Measurements from ENCODE around the gene ASB3.
"Not testable (repeated sequence)": the region's sequence is repeated elsewhere in the genome, so short reads cannot be mapped to it uniquely, and the experiment has no call there.

ASB3 gene

GRCh38 chr2:53769318-53769945 lies 17.3 kb downstream of the ASB3 start:
- no peak overlapping the region for H3K27ac ChIP-seq
- TF ChIP-seq CTCF (conservative IDR thresholded peaks at IDR 0.05): no peak

- peak overlapping the region; percentile 80 for H3K27ac ChIP-seq
- TF ChIP-seq CTCF (conservative IDR thresholded peaks at IDR 0.05): no peak
Measured at GRCh38 chr2:53768242-53768542, 18.6 kb downstream of the ASB3 start.

GRCh38 chr2:53767405-53768241 lies 19.1 kb downstream of the ASB3 start, which contains the start of gene CHAC2:
Gene CHAC2, plus strand, starts transcription at chr2:53767804. Its CDS starts 83 bp downstream, at chr2:53767887.
- peak within 1 kb of the TSS; percentile 80 for H3K27ac ChIP-seq
- TF ChIP-seq CTCF (conservative IDR thresholded peaks at IDR 0.05): peak; percentile 25; the same call in 1 of the 2 replicates

GRCh38 chr2:53765767-53766166 lies 21.0 kb downstream of the ASB3 start:
- peak overlapping the region; percentile 87 for H3K27ac ChIP-seq
- no peak for TF ChIP-seq CTCF (conservative IDR thresholded peaks at IDR 0.05)

- not testable (repeated sequence) for H3K27ac ChIP-seq
Measured at GRCh38 chr2:53757206-53757605, 29.5 kb downstream of the ASB3 start.

- no peak for TF ChIP-seq CTCF (conservative IDR thresholded peaks at IDR 0.05)
- H3K27ac ChIP-seq: no peak overlapping the region
Measured at GRCh38 chr2:53756644-53757043, 30.1 kb downstream of the ASB3 start.

- H3K27ac ChIP-seq: no peak overlapping the region
- no peak for TF ChIP-seq CTCF (conservative IDR thresholded peaks at IDR 0.05)
Measured at GRCh38 chr2:53755121-53755520, 31.6 kb downstream of the ASB3 start.

GRCh38 chr2:53753041-53753440 lies 33.7 kb downstream of the ASB3 start:
- no peak for TF ChIP-seq CTCF (conservative IDR thresholded peaks at IDR 0.05)

More at GRCh38 chr2:53753041-53753440, 33.7 kb downstream of the ASB3 start:
- no peak overlapping the region for H3K27ac ChIP-seq
